Skeletal muscle satellite cell (primary cell): ENCODE data around the gene RCC2. TPM values are rescaled to one million over a fixed set of nuclear protein-coding genes. Genes with fewer than 3 reads are reported as not detected.
"Not testable (repeated sequence)": the region's sequence is repeated elsewhere in the genome, so short reads cannot be mapped to it uniquely, and the experiment has no call there.

Experiments used
- H3K27me3 ChIP-seq: 2 replicates; pipeline ENCODE4 v1.7.0; 2013; ENCODE audit warnings: low read length; ENCODE audit not compliant: control insufficient read depth, insufficient read depth
- H3K36me3 ChIP-seq: 2 replicates; pipeline ENCODE4 v1.7.0; 2013; ENCODE audit warnings: mild to moderate bottlenecking, control low read depth, low read length; ENCODE audit not compliant: insufficient read depth
- H3K4me1 ChIP-seq: 2 replicates; pipeline ENCODE4 v1.7.0; 2013; ENCODE audit warnings: low read length; ENCODE audit not compliant: control insufficient read depth, insufficient read depth
- H3K4me2 ChIP-seq: 2 replicates; pipeline ENCODE4 v1.7.0; 2013; ENCODE audit warnings: mild to moderate bottlenecking, low read length
- H3K4me3 ChIP-seq: 2 replicates; pipeline ENCODE4 v1.7.0; 2013; ENCODE audit warnings: low read length
- H3K9ac ChIP-seq: 2 replicates; pipeline ENCODE4 v1.7.0; 2013; ENCODE audit warnings: mild to moderate bottlenecking, low read depth, low read length, moderate library complexity
- H3K9me3 ChIP-seq: replicated peaks from 2 replicates; pipeline ENCODE4 v1.7.0; 2013; ENCODE audit warnings: mild to moderate bottlenecking, control low read depth, low read length
- total RNA-seq: library from RNA; depleted of rRNA; stranded (reverse); fragments of >200 nt; gene quantifications from 2 replicates; pipeline ENCODE4 v1.2.3, GENCODE V29; 2012; rRNA removed

The RCC2 gene
- total RNA-seq = 41.8 and 48.3 TPM in 2 replicates

DNA sequence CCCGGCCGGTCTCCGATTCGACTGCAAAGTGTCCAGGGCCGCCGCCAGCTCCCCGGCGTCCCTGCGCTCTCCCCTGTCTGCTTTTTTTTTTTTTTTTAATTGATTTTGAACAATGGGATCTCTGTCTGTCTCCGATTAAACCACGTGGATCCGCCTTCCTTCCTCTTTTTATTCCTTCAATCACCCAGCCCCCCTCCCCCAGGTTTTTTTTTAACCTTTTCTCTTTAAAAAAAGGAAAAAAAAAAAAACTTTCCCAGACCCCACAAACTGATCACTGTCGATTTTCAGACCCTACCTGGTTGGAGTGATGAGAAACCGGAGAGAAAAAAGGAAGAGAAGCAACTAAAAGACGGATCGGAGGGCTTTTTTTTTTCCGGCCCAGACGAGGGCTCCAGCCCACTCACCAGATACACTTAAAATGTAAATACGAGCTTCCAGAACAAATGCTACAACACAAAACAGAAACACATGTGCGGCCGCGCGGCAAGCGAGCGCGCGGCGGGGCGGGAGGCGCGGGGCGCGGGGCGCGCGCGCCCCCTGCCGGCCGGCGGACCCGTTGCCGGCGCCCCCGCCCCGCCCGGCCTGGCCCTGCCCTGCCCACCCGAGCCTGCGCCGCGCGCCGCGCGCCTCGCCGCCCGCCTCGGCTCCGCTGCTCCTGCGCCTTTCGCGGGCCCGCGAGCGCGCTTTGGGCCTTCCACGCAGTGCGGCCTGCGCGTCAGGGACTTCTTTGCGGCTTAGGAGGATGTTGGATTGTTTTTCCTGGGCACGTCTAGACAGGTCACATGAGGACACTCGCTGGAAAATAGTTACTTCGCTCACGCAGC lies at the start of gene RCC2:
Gene RCC2, minus strand, starts transcription at position 428 of the 824 bp plus-strand sequence. CDS start 1,163 bp downstream, outside the sequence.
- H3K4me1 ChIP-seq = peaks cover 33% of the 10 kb centered on the region
- peak within 1 kb of the TSS; percentile 71 for H3K4me3 ChIP-seq
- no peaks in the 10 kb centered on the region for H3K9me3 ChIP-seq
- peaks cover 18% of the 10 kb centered on the region for H3K36me3 ChIP-seq
- H3K9ac ChIP-seq = peak within 1 kb of the TSS; percentile 91
- H3K4me2 ChIP-seq = peak within 1 kb of the TSS; percentile 99
- H3K27me3 ChIP-seq = no peaks in the 10 kb centered on the region

GRCh38 chr1:17486242-17486641 lies 46.8 kb upstream of the RCC2 start:
- Histone ChIP-seq H3K36me3 (no peaks in the 10 kb centered on the region), H3K27me3 (no peaks in the 10 kb centered on the region), H3K9me3 (no peaks in the 10 kb centered on the region), H3K4me2 (no peak overlapping the region), H3K4me3 (no peak overlapping the region), H3K9ac (no peak overlapping the region), H3K4me1 (peaks cover 5% of the 10 kb centered on the region)

- Histone ChIP-seq H3K4me1 (peaks cover 5% of the 10 kb centered on the region), H3K4me2 (no peak overlapping the region), H3K9me3 (no peaks in the 10 kb centered on the region), H3K4me3 (no peak overlapping the region), H3K27me3 (no peaks in the 10 kb centered on the region), H3K36me3 (no peaks in the 10 kb centered on the region), H3K9ac (no peak overlapping the region)
Measured at GRCh38 chr1:17485281-17485680, 45.8 kb upstream of the RCC2 start.

DNA sequence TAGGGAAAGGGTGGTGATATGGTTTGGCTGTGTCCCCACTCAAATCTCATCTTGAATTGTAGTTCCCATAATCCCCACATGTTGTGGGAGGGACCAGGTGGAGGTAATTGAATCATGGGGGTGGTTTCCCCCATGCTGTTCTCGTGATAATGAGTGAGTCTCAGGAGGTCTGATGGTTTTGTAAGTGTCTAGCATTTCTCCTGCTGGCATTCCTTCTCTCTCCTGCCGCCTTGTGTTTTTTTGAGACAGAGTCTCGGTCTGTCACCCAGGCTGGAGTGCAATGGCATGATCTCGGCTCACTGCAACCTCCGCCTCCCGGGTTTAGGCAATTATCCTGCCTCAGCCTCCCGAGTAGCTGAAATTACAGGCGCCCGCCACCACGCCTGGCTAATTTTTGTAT lies 42.5 kb upstream of the RCC2 start:
- H3K4me1 ChIP-seq, H3K9ac ChIP-seq, H3K9me3 ChIP-seq: not testable (repeated sequence)

DNA sequence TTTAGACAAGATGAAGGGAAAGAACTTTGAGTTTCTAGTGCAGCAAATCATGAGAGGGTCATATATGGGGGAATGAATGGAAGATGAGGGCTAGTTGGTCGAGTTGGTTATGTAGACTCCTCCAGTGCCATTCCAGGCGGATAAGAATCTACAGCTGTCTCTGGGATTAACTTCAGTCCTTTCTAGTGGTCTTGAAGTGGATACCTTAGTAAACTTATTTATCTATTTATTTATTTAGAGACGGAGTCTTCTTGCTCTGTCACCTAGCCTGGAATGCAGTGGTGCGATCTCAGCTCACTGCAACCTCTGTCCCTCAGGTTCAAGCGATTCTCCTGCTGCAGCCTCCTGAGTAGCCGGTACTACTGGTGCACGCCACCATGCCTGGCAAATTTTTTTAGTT lies 41.4 kb upstream of the RCC2 start:
- Histone ChIP-seq H3K36me3 (no peaks in the 10 kb centered on the region), H3K4me2 (no peak overlapping the region), H3K4me3 (no peak overlapping the region), H3K4me1 (no peaks in the 10 kb centered on the region), H3K9ac (no peak overlapping the region), H3K9me3 (no peaks in the 10 kb centered on the region), H3K27me3 (peaks cover 3% of the 10 kb centered on the region)

More for the DNA sequence above, 42.5 kb upstream of the RCC2 start:
- H3K27me3 ChIP-seq, H3K4me2 ChIP-seq, H3K36me3 ChIP-seq, H3K4me3 ChIP-seq: not testable (repeated sequence)

DNA sequence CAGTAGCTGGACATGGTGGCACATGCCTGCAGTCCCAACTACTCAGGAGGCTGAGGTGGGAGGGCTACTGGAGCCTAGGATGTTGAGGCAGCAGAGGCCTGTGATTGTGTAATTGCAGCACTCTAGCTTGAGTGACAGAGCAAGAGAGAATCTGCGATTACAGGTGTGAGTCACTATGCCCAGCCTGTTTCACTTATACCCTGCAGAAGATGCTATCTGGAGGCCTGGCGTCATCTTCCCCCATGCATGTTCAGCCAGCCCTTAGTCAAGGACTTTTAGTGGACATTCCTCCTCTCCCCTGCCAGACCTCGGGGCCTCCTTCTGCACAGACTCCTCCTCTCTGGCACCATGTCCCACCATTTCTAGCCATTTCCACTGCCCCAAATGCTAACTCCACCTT lies 36.3 kb upstream of the RCC2 start:
- Histone ChIP-seq H3K9me3 (no peaks in the 10 kb centered on the region), H3K4me3 (no peak overlapping the region), H3K4me2 (no peak overlapping the region), H3K4me1 (no peaks in the 10 kb centered on the region), H3K9ac (no peak overlapping the region), H3K27me3 (peaks cover 3% of the 10 kb centered on the region), H3K36me3 (no peaks in the 10 kb centered on the region)

DNA sequence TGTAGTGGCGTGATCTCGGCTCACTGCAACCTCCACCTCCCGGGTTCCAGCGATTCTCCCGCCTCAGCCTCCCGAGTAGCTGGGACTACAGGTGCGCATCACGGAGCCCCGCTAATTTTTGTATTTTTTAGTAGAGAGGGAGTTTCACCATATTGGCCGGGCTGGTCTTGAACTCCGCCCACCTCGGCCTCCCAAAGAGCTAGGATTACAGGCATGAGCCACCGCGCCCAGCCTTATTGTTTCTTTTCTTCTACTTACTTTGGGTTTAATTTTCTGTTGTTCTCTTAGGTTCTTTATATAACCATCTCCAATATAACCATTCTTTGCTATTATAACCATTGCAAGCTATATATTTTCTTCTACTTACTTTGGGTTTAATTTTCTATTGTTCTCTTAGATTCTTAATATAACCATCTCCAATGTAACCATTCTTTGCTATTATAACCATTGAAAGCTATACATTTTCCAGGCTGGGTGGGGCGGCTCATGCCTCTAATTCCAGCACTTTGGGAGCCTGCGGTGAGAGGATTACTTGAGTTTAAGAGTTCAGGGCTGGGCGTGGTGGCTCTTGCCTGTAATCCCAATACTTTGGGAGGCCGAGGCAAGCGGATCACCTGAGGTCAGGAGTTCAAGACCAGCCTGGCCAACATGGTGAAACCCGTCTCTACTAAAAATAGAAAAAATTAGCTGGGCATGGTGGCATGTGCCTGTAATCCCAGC lies 35.5 kb upstream of the RCC2 start:
- H3K27me3 ChIP-seq, H3K36me3 ChIP-seq, H3K4me3 ChIP-seq, H3K9me3 ChIP-seq, H3K9ac ChIP-seq, H3K4me2 ChIP-seq, H3K4me1 ChIP-seq: not testable (repeated sequence)

DNA sequence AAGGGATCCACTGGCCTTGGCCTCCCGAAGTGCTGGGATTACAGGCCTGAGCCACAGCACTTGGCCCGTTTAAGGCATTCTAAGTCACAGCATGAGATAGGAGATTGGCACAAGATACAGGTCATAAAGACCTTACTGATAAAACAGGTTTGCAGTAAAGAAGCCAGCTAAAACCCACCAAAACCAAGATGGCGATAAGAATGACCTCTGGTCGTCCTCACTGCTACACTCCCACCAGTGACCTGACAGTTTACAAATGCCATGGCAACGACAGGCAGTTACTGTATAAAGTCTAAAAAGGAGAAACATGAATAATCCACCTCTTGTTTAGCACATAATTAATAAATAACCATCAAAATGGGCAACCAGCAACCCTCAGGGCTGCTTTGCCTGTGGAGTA lies 33.3 kb upstream of the RCC2 start:
- Histone ChIP-seq H3K4me3 (no peak overlapping the region), H3K4me1 (no peaks in the 10 kb centered on the region), H3K9me3 (no peaks in the 10 kb centered on the region), H3K4me2 (no peak overlapping the region), H3K36me3 (no peaks in the 10 kb centered on the region), H3K9ac (no peak overlapping the region), H3K27me3 (peaks cover 3% of the 10 kb centered on the region)

- H3K4me3 ChIP-seq = no peak overlapping the region
- no peaks in the 10 kb centered on the region for H3K9me3 ChIP-seq
- H3K9ac ChIP-seq = no peak overlapping the region
- H3K4me1 ChIP-seq = no peaks in the 10 kb centered on the region
- no peaks in the 10 kb centered on the region for H3K36me3 ChIP-seq
- peaks cover 3% of the 10 kb centered on the region for H3K27me3 ChIP-seq
- H3K4me2 ChIP-seq = no peak overlapping the region
Measured at GRCh38 chr1:17471393-17471792, 31.9 kb upstream of the RCC2 start.

- Histone ChIP-seq H3K4me2 (no peak overlapping the region), H3K9ac (no peak overlapping the region), H3K36me3 (no peaks in the 10 kb centered on the region), H3K4me3 (no peak overlapping the region), H3K4me1 (no peaks in the 10 kb centered on the region), H3K9me3 (no peaks in the 10 kb centered on the region), H3K27me3 (peaks cover 2% of the 10 kb centered on the region)
Measured at GRCh38 chr1:17470021-17470799, 30.7 kb upstream of the RCC2 start.
